SK-N-DZ (cell line): Measurements from ENCODE around the gene CAPN8.
A peak's percentile ranks its signal among the peaks of the same experiment; 100 is the strongest.

Experiments used
- DNase-seq: peaks from one replicate; pipeline ENCODE4 v3.0.0-alpha.2; 2015; ENCODE audit warnings: low spot score

CAPN8 gene

GRCh38 chr1:223702735-223703667 is 37.5 kb upstream of the CAPN8 start:
- DNase-seq: no peak

- DNase-seq: peak; percentile 14
Measured at GRCh38 chr1:223700942-223701637, 35.6 kb upstream of the CAPN8 start.

DNA sequence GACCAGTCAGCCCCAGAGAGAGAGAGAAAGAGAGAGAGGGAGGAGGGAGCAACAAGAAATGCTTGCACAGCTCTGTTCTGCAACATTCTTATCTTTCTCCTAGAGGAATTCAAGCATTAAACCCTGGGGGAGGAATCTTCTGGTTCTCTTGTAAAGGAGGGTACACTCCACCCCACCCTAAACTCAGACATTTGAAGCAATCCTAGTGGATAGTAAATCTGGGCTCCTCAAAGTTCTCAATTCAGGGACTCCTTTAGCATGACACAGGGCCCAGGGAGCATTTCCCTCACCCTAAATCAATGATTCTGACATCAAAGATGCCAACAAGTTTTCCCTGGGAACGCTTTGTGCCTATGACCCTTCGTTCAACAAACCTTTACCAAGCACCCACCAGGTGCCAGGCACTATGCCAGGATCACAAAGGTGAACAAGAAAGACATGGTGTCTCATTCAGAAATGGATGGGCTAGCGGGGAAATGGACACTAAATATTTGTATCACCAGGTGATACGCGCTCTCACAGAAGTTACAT is 35.0 kb upstream of the CAPN8 start:
- no peak for DNase-seq

GRCh38 chr1:223695941-223696340 is 30.4 kb upstream of the CAPN8 start:
- DNase-seq: no peak

- no peak for DNase-seq
Measured at GRCh38 chr1:223695014-223695548, 29.6 kb upstream of the CAPN8 start.

DNA sequence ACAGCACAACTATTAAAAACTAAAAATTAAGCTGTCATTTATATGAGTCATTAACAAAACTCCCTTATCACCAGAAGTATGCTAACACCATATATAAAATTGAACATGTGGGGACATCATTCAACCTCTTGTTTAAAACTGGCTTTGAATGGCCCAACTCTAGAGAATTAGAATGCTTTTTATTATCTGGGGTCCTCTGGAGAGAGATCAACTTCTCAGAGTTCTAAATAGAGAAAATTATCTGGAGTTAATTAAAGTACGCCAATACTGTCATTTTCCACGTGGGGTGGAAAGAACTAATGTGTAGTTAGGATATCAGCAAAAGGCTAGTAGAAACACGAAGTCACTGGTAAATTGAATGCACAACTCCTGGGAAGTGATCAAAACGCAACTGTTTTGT is 25.6 kb upstream of the CAPN8 start:
- no peak for DNase-seq

GRCh38 chr1:223684488-223684792 is 18.9 kb upstream of the CAPN8 start:
- DNase-seq: no peak

- peak; percentile 65 for DNase-seq
Measured at GRCh38 chr1:223683586-223684487, 18.3 kb upstream of the CAPN8 start.

DNA sequence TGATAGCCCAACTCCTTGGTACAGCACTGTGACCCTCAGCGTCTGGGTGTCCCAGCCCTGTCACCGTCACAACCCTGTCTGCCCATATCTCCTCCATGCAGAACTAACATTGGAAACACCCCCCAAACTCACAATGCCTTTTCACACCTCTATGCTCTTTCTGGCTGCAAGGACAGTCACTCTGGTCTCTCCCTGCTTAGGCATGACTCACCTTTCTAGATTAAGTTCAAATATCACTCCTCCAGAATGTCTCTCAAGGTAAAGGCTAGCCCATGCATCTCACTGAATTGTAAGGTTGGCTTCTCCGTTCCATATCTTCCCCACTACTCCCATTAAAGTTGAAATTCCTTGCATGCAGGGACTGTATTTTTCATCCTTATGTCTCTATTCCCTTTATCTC is 17.0 kb upstream of the CAPN8 start:
- DNase-seq: no peak

DNA sequence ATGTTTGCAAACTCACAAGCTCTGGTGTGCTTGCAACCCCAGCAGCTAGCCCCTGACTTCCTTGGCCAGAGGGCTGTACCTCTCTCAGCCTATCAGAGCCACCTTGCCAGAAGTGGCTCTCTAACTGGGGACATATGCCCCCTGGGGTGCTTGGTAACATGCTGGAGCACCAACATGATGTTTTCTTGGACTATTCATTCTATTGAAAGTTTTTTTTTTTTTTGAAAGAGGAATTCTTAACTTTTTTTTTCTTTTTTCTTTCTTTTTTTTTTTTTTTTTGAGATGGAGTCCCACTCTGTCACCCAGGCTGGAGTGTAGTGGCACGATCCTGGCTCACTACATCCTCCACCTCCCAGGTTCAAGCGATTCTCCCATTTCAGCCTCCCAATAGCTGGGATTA is 14.7 kb upstream of the CAPN8 start:
- DNase-seq: no peak

GRCh38 chr1:223678841-223679240 is 13.3 kb upstream of the CAPN8 start:
- DNase-seq: no peak

GRCh38 chr1:223674119-223674890 is 8.8 kb upstream of the CAPN8 start:
- no peak for DNase-seq

DNA sequence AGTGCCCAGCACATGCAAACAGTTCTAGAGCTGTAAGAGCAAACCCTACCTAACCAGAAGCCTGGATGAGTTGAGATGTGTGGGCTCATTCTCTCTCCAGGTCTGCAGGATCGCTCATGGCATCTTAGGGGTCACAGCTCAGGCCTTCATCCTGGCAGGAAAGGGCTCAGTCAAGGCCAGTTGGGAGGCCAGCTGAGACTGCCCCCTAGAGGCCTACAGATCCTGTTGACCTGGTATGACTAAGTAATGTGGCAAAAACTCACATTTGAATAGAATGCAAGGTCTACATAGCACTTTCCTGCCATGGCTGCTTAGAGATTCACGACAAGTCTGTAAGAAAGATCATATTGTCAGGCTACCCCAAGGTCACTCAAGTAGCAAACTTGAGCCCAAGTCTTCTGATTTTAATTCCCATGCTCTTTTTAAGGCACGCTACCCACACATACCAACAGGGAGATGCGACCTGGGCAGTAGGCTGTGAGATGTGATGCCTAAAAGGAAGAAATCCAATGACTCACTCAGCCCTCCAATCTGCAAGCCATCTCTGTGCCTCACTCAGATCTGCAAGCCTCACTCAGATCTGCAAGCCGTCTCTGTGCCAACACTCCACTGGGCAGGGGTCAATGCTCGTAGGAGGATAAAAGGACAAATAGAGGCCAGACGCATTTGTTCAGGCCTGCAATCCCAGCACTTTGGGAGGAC is 5.1 kb upstream of the CAPN8 start:
- no peak for DNase-seq

- no peak for DNase-seq
Measured at GRCh38 chr1:223669003-223669795, 3.7 kb upstream of the CAPN8 start.

- no peak for DNase-seq
Measured at GRCh38 chr1:223667484-223668182, 2.1 kb upstream of the CAPN8 start.

- no peak for DNase-seq
Measured at GRCh38 chr1:223664106-223664505, 1.4 kb downstream of the CAPN8 start.

- DNase-seq: no peak
Measured at GRCh38 chr1:223662943-223663342, 2.6 kb downstream of the CAPN8 start.

- no peak for DNase-seq
Measured at GRCh38 chr1:223659711-223660110, 5.8 kb downstream of the CAPN8 start.

GRCh38 chr1:223657978-223658377 is 7.5 kb downstream of the CAPN8 start:
- no peak for DNase-seq
